PC-3 (cell line): ENCODE data around the gene MTHFS.

Experiments used
- CTCF ChIP-seq: fragments of 300-600 bp; sonication (generic); conservative IDR thresholded peaks from 2 replicates; pipeline ENCODE4 v1.5.1; 2017; ENCODE audit warnings: antibody characterized with exemption, low read depth, mild to moderate bottlenecking, low read length
- EZH2 ChIP-seq: fragments of 300-600 bp; sonication (generic); IDR thresholded peaks from one replicate; pipeline ENCODE4 v1.6.1; 2017; ENCODE audit warnings: antibody characterized with exemption, mild to moderate bottlenecking, low read length; ENCODE audit not compliant: unreplicated experiment
- EZH2phosphoT487 ChIP-seq: fragments of 300-600 bp; sonication (generic); IDR thresholded peaks from 2 replicates; pipeline ENCODE4 v1.6.1; 2018; ENCODE audit warnings: mild to moderate bottlenecking, antibody characterized with exemption, low read length, borderline replicate concordance

- TF ChIP-seq EZH2phosphoT487 = no peak
- TF ChIP-seq EZH2 = no peak
- no peak for TF ChIP-seq CTCF
Measured at GRCh38 chr15:79820820-79821219, 76.0 kb downstream of the MTHFS start.
